ENCODE measurements around the gene TARS1.

The TARS1 gene

GRCh38 chr5:33439905-33440481 lies 772 bp upstream of the TARS1 start:
- DNase-seq (ENCODE audit: low spot score) = no peak

- no peak for DNase-seq (ENCODE audit: low spot score)
Measured at GRCh38 chr5:33441241-33442177, 744 bp downstream of the TARS1 start.

- DNase-seq (ENCODE audit: low spot score) = no peak
Measured at GRCh38 chr5:33444542-33444941, 3.8 kb downstream of the TARS1 start.

- DNase-seq (ENCODE audit: low spot score) = no peak
Measured at GRCh38 chr5:33445798-33446197, 5.0 kb downstream of the TARS1 start.

- no peak for DNase-seq (ENCODE audit: low spot score)
Measured at GRCh38 chr5:33448118-33448517, 7.4 kb downstream of the TARS1 start.

GRCh38 chr5:33457126-33457525 lies 16.4 kb downstream of the TARS1 start:
- no peak for DNase-seq (ENCODE audit: low spot score)

GRCh38 chr5:33457817-33458216 lies 17.1 kb downstream of the TARS1 start:
- no peak for DNase-seq (ENCODE audit: low spot score)

- DNase-seq (ENCODE audit: low spot score) = no peak
Measured at GRCh38 chr5:33460210-33460609, 19.4 kb downstream of the TARS1 start.

- no peak for DNase-seq (ENCODE audit: low spot score)
Measured at GRCh38 chr5:33462456-33462855, 21.7 kb downstream of the TARS1 start.

GRCh38 chr5:33465120-33465519 lies 24.4 kb downstream of the TARS1 start:
- DNase-seq (ENCODE audit: low spot score) = no peak

GRCh38 chr5:33468775-33469435 lies 28.1 kb downstream of the TARS1 start:
- DNase-seq (ENCODE audit: low spot score) = no peak

- peak; percentile 22 for DNase-seq (ENCODE audit: low spot score)
Measured at GRCh38 chr5:33470544-33470943, 29.8 kb downstream of the TARS1 start.

GRCh38 chr5:33472805-33473409 lies 32.1 kb downstream of the TARS1 start:
- DNase-seq (ENCODE audit: low spot score) = no peak

GRCh38 chr5:33474004-33474403 lies 33.2 kb downstream of the TARS1 start:
- DNase-seq (ENCODE audit: low spot score) = no peak

- DNase-seq (ENCODE audit: low spot score) = no peak
Measured at GRCh38 chr5:33474931-33475499, 34.2 kb downstream of the TARS1 start.

GRCh38 chr5:33475706-33476105 lies 34.9 kb downstream of the TARS1 start:
- no peak for DNase-seq (ENCODE audit: low spot score)

- no peak for DNase-seq (ENCODE audit: low spot score)
Measured at GRCh38 chr5:33476992-33477391, 36.2 kb downstream of the TARS1 start.

- DNase-seq (ENCODE audit: low spot score) = no peak
Measured at GRCh38 chr5:33477816-33478215, 37.1 kb downstream of the TARS1 start.

- DNase-seq (ENCODE audit: low spot score) = no peak
Measured at GRCh38 chr5:33479311-33479710, 38.5 kb downstream of the TARS1 start.

GRCh38 chr5:33480876-33481275 lies 40.1 kb downstream of the TARS1 start:
- DNase-seq (ENCODE audit: low spot score) = no peak

GRCh38 chr5:33482335-33482734 lies 41.6 kb downstream of the TARS1 start:
- DNase-seq (ENCODE audit: low spot score) = no peak

GRCh38 chr5:33487236-33487635 lies 46.5 kb downstream of the TARS1 start:
- no peak for DNase-seq (ENCODE audit: low spot score)
